Transverse colon (tissue), 4 donors: ENCODE results near the gene THEMIS2.

Experiments
- CTCF ChIP-seq, 5 experiments: fragments of 200-600 bp in 3 of 5; fragments of 450-650 bp in 2 of 5; sonication (generic) in 3 of 5; IDR thresholded peaks; 1 replicate in 2 of 5; 2 replicates in 3 of 5; pipeline ENCODE4 v1.5.1; 2016 to 2017; ENCODE audit warnings: antibody characterized with exemption in 5 of 5, inconsistent platforms in 3 of 5, mild to moderate bottlenecking in 2 of 5, moderate library complexity in 1 of 5
- POLR2A ChIP-seq: fragments of 450-650 bp; IDR thresholded peaks from one replicate; pipeline ENCODE4 v1.6.1; 2016; ENCODE audit warnings: antibody characterized with exemption, mild to moderate bottlenecking, moderate library complexity
- POLR2AphosphoS5 ChIP-seq, 3 donors: sonication (generic); formaldehyde crosslinking; IDR thresholded peaks; one replicate each; pipeline ENCODE4 v1.6.1; 2016; ENCODE audit warnings: antibody characterized with exemption in 3 of 3

DNA sequence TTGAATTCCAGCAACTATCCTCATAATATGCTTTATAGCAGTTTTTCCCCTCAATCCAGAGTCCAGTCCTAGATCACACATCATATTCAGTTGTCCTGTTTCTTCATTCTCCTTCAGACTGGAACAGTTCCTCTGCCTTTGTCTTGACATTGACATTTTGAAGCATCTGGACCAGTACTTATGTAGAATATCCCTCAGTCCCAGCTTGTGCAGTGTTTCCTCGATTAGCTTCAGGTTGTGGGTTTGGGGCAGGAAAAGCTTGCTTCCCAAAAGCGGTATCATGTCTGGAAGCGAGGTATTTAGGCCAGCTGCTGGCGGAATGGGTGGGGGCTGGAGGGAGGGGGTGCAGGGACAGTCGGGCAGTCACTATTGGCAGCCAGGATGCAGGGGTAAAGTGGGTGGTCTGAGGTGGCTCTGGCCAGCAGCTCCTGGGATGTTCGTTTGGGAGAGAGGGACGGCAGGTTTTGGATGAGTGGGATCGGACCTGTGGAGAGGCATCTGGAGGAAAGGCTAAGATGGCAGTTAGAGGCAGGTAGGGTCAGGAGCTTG, 6.5 kb downstream of the THEMIS2 start:
- no peak for TF ChIP-seq CTCF (IDR thresholded peaks at IDR 0.05)
- TF ChIP-seq POLR2A, result no peak
- TF ChIP-seq POLR2AphosphoS5 (IDR thresholded peaks at IDR 0.05), result no peak
